ENCODE measurements around the gene CCT8L2.
"Not testable (repeated sequence)": the region's sequence is repeated elsewhere in the genome, so short reads cannot be mapped to it uniquely, and the experiment has no call there.

DNA sequence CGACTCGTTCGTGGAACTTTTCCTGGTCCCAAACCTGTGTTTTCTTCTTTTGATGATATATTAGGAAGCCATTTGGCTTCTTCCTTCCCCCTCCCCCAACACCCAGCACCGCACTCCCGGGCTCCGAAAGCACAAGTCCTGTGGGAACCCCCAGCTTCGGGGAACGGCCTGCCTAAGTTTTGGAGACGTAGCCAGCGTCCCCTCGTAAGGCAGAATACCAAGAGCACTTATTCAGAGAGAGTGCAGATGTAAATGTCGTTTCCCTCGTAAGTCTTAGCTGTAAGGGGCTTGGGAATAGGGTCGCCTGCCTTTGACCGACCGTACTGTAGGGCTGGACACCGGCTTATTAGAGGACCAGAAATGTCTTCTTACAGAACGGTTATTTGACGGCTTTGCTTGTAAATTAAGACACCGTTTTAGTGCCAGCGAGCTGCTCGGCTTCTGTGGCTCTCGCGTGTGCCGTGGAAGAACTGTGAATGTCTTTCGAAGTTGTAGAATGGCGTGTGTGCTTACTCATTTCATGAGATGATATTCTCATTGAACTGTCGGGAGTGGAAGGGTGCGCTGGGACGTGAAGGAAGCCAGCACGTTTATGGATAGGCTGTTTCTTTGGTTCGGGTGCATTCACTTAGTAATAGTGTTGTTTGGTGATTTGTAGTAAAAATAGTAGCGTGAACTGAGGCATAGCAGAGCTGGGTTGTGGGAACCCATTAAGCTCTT lies 10.3 kb upstream of the CCT8L2 start:
- not testable (repeated sequence) for TF ChIP-seq EZH2 (optimal IDR thresholded peaks at IDR 0.05; ENCODE audit: low read depth, low read length)
- TF ChIP-seq, protein P1, sequence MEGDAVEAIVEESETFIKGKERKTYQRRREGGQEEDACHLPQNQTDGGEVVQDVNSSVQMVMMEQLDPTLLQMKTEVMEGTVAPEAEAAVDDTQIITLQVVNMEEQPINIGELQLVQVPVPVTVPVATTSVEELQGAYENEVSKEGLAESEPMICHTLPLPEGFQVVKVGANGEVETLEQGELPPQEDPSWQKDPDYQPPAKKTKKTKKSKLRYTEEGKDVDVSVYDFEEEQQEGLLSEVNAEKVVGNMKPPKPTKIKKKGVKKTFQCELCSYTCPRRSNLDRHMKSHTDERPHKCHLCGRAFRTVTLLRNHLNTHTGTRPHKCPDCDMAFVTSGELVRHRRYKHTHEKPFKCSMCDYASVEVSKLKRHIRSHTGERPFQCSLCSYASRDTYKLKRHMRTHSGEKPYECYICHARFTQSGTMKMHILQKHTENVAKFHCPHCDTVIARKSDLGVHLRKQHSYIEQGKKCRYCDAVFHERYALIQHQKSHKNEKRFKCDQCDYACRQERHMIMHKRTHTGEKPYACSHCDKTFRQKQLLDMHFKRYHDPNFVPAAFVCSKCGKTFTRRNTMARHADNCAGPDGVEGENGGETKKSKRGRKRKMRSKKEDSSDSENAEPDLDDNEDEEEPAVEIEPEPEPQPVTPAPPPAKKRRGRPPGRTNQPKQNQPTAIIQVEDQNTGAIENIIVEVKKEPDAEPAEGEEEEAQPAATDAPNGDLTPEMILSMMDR (IDR thresholded peaks at IDR 0.05; ENCODE audit: low read length): not testable (repeated sequence)
